HG02970 (cell line): Measurements from ENCODE around the gene ST7L.
A peak's percentile ranks its signal among the peaks of the same experiment; 100 is the strongest.

ENCODE experiments used
- ATAC-seq: cut with Tn5 transposase; IDR thresholded peaks from one replicate; pipeline ENCODE4 v1.9.1; 2021; ENCODE audit warnings: mild to moderate bottlenecking, moderate library complexity, moderate number of reproducible peaks; ENCODE audit not compliant: unreplicated experiment, low FRiP score

Gene ST7L

DNA sequence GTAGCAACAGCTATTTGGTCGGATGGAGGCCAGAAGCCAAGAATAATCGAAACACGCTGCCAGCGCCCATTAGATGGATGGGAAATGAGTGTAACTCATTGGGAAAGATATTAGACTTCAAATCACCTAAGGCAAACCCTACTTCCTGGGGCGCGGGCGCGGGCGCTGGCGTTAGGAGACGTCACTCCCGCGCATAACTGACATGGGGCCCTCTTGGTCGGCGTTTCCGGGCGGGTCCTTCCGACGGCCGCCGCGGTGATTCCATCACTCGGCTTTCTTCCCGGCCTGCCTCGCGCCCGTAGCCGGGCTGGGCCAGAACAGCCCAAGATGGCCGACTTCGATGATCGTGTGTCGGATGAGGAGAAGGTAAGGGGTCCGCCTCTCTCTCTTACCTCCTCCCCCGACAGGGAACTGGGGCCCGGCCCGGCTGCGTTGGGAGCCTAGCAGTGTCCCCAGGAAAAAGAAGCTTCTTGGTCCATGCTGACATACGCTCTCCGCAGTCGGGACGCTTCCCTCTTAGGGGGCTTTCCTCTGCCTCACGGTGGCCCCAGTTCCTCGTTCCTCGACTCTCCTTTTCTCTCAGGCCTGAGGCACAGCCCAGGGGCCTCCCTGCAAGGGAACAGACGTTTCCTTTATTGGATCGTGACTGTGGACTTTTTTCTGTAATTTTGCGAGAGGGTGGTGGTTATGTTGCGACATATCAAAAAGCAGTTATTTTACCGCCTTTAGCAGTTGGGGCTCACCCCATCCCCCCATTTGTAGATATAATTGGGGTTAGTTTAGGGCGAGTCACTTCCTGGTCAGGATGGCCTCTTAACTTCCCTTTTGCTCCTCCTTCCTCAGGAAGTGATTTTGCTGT, 806 bp upstream of the ST7L start, which contains the start of gene CAPZA1:
TSS of gene CAPZA1 (plus strand) at position 315 of the 859 bp plus-strand sequence. CDS start at position 328, 13 bp downstream.
- peak; percentile 69 for ATAC-seq

DNA sequence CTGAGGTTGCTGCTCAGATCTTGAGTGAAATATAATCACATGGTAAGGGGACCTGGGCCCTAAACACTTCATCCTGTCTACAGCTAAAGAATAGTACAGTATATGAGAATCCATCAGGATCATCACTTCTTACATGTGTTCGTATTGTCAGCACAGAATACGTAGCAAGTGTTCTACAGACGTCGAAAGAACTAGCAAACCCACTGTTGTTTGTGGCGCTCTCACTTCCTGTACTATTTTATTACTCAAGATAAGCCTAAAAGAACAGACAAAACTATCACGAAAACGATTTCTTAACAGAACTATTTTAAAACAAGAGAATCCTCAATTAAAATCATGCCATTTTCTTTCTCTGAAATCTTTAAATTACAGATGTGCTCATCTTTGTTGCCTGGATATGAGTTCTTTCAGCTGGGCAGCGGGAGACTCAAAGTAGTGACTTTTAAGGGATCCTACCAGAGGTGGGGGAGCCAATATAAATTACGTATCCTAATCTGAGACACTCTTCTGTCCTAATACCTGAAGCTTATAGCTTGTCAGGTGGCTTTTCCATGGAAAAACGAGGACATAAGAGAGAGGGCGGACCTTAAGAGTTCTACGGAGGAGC, 724 bp downstream of the ST7L start:
- no peak for ATAC-seq

DNA sequence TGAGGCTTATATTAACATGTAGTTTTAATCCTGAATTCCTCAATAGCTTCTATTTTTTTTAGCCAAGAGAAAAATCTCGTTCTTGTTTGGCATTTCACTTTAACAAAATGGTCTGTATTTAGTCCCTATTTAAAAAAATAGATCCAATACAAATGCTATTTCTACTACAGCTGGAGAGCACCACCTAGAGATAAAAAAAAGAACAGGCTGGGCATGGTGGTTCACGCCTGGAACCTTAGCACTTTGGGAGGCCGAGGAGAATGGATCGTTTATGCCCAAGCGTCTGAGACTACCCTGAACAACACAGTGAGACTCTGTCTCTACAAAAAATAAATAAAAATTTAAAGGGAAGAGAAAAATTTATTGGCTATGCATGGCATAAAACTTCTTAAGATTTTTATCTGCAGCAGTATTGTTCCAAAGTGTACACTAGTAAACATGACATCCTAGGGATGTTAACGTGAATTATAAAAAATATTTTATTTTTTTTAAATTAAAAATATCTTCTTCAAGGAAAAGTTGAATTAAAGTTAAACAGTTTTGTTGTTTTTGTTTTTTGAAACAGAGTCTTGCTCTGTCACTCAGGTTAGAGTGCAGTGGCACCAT, 4.4 kb downstream of the ST7L start:
- no peak for ATAC-seq

DNA sequence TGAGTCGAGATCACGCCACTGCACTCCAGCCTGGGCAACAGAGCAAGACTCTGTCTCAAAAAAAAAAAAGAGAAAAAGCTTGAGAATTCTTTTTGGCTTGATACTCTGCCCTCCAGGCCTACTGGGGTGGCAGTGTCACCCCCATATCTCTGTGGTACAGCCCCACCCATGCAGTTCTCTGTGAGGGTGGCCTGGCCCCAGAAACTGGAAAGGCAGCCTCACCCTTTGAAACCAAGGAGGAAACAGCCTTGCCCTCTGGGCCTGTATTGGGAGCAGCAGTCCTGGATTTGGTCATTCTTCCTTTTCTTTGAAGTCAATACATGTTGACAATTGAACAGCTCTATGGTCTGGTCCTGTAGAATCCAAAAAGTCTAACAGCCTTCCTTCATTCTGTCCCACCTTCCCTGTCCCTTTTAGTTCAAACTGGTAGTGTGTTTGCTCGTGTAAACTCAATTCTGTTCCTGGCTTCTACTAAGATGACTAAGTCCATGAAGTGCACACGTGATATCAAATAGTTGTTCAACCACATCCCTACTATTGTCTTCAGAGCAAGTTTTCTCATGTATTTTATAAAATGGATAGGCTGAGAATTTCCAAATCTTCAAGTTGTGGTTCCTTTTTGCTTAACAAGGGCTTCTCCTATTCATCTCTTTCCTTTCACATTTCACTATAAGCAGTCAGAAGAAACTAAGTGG, 13.2 kb downstream of the ST7L start:
- ATAC-seq, result no peak

DNA sequence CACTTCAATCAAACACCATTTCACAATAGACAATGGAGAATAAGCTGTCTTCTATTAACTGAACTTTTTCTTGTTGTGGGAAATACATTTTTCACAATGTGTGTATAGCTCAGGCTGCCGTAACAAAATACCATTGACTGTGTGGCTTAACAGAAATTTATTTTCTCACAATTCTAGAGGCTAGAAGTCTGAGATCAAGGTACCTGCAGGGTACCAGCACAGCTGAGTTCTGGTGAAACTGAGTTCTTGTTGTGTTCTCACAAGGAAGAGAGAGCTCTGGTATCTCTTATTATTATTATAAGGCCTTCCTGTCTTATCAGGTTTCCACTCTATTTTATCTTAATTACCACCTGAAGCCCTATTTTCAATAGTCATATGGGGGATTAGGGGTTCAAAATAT, 15.4 kb downstream of the ST7L start:
- no peak for ATAC-seq

DNA sequence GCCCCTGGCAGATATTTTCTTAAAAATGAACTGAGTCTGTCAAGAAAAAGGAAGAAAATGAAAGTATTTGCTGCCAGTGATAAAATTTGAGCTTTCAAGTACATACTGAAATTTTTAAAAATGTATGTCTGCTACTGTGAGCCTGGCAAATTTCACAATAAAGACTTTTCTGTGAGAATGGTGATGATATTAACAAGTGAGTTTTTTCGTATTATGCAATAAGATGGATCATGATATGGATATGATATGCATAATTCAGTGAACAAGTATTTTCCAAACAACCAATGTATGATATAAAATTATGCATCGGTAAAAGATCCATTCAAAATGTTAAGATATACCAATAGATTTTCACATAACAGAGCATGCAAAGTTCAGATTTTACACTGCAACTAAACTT, 15.9 kb downstream of the ST7L start:
- no peak for ATAC-seq

DNA sequence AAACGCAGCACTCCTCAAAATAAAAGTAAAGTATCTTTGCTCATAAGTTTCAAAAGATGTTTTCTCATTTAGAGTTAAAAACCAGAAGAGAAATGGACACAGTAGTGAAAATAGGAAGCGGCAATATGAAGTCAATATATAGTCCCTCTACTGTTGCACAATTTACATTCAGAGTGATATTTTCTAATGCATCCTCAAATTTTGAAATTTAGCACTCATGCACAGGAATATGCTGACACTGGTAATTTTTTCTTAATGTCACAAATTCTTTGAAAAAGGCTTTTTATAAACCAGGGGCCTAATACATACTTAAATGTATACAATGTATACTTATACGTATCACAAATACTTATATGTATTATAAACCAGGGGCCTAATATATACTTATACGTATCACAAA, 19.5 kb downstream of the ST7L start:
- no peak for ATAC-seq

DNA sequence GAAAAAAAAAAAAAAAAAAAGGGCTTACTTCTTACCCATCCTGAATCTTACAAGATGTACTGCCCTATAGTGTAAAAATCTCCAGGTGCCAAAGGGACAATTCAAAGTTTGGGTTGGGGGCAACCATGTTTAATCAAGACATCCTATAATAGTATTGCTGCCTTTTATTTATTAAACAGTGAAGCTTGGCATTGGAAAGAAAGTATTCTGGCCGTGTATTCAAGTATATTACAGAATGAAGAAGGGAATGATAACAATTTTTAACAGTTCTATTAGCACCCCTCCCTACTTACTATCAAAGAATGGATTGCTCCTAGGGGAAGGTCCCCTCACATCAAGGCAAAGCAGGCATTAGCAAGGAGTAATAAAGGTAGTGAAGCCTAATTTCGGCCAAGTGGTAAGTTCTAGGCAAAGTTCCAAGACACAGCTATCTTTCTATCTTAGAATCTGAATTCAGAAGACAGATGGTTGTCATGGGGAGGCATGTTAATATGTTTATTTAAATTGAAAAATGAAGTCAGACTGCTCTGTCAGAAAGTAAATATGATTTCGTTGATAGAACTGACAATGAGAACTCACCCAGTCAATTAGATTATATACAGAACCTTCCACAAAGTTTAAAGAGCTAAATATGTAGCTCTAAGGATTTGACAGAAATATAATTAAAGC, 24.6 kb downstream of the ST7L start:
- no peak for ATAC-seq

DNA sequence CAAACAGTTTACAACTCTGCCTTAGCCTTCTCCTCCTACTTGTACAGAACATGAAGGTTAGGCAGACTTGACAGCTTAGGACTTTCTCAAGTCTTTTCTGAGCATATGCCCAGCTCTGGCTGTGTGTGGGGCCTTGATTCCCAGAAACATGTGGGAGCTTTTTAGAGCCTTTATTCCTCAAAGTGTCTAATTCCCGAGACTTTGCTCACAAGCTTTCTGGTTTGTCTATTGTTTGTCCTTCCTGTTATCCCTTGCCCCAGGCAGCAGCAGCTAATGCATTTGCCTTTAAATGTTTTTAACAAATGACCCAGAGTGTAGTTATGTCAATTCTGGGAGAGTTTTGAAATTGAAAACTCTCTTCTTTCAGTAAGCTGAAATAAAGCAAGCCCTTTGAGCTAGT, 29.2 kb downstream of the ST7L start:
- no peak for ATAC-seq

DNA sequence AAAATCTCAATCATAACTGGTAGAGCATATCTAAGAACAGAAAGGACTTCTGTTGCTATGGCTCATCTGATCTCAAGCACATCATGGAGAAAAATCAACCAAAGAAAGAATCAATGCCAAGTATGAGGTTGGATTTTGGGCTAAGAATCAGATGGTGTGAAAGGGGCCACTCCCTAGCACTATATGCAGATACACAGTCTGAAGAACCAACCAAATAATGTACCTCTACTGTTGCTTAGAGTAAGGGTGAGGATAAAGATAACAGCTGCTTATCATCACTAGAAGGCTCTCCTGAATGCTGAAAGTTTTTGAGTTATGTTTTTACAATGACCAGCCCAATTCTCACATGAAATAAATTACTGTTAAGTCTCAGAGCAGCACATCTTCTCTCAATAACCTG, 35.6 kb downstream of the ST7L start:
- no peak for ATAC-seq

DNA sequence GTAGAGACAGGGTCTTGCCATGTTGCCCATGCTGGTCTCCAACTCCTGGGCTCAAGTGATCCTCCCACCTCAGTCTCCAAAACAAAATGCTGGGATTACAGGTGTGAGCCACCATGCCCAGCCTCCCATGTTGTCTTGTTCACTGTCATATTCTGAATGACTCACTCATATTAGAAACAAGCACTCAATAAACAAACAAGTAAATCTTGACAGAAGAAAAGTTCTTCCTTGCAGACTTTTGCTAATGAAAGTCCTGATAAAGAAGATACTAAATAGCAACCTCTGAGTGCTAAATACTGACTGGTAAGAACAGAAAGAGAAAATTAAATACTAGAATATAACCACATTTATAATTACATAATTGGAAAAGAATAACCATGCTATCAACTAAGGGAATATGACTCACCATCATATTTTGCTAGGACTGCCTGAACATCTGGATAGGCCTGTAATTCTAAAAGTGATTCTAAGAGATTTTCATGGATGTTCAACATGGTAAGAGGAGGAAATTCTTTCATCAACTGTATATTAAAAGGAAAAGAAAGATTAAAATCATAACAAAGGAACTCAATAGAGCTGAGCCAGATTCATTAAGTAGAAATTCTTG, 37.3 kb downstream of the ST7L start:
- no peak for ATAC-seq

DNA sequence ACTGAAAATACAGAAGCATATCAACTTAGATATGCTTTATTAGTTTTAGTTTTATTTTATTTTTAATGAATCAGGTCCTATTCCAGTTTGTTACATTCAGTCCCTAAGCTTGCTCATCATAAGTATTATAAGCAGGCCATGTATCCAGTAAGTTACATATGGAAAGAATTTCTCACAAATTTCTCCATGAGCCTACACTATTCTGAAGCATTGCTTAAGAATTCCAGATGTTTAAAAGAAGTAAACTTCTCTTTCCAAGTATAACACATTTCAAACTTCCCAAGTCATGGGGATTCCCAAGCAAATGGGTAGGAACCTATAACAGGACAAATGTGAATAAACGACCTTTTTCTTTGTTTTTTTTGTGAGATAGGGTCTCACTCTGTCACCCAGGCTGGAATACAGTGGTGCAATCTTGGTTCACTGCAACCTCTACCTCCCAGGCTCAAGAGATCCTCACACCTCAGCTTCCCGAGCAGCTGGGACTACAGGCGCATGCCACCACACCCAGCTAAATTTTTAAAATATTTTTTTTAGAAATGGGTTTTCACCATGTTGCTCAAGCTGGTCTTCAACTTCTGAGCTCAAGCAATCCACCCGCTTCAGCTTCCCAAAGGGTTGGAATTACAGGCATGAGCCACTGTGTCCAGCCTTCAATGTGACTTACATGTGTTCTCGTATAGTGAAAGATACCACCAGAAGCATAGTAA, 39.0 kb downstream of the ST7L start:
- ATAC-seq, result no peak

DNA sequence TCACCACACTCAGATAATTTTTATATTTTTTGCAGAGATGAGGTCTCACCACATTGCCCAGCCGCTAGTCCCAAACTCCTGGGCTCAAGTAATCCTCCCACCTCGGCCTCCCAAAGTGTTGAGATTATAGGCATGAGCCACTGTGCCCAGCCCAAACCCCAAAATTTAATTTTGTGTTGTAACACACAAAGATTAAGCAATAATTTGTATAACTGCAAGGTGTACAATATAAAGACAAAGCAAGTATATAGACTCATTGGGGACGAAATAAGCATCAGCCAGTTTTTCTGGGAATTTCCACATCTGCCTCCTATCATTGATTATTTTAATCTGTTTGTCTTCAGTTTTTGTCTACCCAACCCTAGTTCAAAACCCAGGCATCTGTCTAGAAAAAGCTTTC, 42.7 kb downstream of the ST7L start:
- ATAC-seq, result no peak

DNA sequence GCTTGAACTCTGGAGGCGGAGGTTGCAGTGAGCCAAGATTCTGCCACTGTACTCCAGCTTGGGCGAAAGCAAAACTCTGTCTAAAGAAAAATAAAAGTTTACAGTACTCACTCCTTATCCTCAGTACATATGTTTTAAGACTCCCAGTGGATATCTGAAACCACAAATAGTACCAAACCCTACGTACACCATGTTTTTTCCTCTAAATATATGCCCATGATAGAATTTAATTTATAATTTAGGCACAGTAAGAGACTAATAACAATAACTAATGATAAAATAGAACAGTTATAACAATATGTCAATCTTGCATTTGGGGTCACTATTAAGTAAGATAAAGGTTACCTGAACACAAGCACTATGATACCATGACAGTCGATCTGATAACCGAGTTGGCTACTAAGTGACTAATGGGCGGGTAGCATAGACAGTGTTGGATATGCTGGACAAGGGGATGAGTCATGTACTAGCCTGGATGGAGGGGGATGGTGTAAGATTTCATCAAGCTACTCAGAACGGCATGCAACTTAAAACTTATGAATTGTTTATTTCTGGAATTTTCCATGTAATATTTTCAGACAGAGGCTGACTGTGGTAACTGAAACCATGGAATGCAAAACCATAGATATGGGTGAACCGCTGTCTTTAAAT, 43.7 kb downstream of the ST7L start:
- no peak for ATAC-seq

DNA sequence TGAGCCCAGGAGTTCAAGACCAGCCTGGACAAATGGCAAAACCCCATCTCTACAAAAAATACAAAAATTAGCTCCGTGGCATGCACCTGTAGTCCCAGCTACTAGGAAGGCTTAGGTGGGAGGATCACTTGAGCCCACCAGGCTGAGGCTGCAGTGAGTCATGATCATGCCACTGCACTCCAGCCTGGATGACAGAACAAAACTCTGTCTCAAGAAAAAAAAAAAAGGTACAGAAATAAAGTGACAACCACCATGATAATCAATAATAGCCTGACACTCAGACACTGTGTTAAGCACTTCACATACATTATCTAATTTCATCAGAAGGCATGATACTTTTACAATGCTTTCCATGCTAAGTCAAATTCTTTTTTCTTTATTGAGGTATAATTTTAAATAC, 53.1 kb downstream of the ST7L start:
- no peak for ATAC-seq

DNA sequence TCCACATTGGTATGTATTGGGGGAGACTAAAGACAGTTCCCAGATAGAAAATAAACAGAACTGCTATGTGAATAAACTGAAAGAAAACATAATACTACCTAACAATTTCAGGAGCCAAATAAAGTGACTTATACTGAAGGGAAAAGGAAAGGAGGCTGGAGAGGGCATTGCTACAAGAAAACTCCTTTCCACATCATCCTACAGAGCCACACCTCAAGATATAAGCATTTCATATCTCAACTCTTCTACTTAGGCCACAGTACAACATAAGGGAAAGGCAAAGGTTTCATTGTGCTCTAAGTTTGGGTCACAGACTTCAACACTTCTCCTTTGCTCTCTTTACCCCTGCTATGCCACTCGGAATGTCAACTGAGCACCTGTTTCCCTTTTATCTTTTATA, 54.9 kb downstream of the ST7L start:
- ATAC-seq, result no peak

DNA sequence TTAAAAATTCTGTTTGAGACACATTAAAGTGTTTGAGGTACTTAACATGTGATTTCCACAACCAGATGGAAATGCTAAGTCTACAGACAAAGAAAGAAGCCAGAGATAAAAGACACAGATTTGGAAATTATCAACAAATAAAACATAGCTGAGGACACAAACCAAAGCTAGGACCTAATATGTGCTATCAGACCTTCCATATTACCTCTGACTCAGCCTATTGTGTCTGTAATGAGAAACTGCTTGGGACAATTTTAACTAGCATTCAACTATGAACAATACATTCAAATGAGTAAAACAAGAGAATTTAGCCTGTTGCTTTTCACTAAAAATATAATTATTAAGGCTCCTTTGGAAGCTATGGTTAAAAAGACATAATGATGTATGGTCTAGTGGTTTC, 55.6 kb downstream of the ST7L start:
- no peak for ATAC-seq

DNA sequence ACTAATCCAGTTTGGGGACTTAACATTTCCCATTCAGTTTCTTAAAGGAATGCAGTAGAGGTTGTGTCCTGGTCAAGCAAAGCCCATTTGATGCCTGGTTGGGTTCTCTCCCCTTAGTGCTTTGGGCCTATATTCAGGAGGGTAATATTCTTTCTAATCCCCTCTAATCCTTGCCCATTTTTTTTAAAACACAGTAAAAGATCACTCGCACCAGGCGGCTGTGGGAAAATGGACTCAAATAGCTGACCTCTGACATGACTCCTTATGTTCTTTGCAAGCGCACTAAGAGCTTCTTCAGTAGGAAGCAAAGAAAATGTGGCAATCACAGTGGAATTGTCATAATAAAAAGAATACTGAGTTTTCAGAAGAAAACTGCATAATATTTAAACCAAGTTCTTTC, 60.3 kb downstream of the ST7L start:
- no peak for ATAC-seq

DNA sequence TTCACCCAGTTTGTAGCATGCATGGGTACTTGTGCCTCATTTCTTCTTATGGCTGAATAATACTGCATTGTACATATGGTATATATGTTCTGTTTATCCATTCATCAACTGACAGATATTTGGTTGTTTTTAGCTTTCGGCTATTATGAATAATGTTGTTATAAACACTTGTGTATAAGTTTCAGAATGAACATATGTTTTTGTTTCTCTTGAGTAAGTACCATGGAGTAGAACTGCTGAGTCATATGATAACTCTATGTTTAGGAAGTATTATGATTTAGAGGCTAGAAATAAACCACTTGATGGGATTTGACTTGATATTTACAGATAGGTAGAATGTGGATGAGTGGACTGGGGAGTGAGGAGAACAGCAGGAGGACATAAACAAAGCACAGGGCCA, 61.6 kb downstream of the ST7L start:
- ATAC-seq, result no peak
